Transverse colon (tissue), 4 donors: Measurements from ENCODE around the gene SPACA6. TPM values are rescaled to one million over a fixed set of nuclear protein-coding genes. Genes with fewer than 3 reads are reported as not detected.

ENCODE experiments used
- DNase-seq: peaks from one replicate; pipeline ENCODE4 v3.0.0-alpha.2; 2019
- H3K27ac ChIP-seq, 4 donors: fragments of 200-600 bp; sonication (generic); 2 replicates each; pipeline ENCODE4 v1.5.1; 2016 to 2018; ENCODE audit warnings: inconsistent platforms in 4 of 4
- H3K27me3 ChIP-seq: fragments of 200-600 bp; sonication (generic); 2 replicates; pipeline ENCODE4 v1.5.1; 2017; ENCODE audit warnings: inconsistent platforms
- H3K36me3 ChIP-seq, 4 donors: fragments of 200-600 bp; sonication (generic); 2 replicates each; pipeline ENCODE4 v1.5.1; 2017 to 2019; ENCODE audit warnings: inconsistent platforms in 4 of 4
- H3K4me1 ChIP-seq, 4 donors: fragments of 200-600 bp; sonication (generic); 2 replicates each; pipeline ENCODE4 v1.5.1; 2017 to 2020; ENCODE audit warnings: inconsistent platforms in 4 of 4
- H3K4me3 ChIP-seq, 4 donors: fragments of 200-600 bp; sonication (generic); 1 replicate in 1 of 4; 2 replicates in 3 of 4; pipeline versions ENCODE4 v1.5.1 to v1.6.1; 2017 to 2019; ENCODE audit warnings: inconsistent platforms in 4 of 4
- H3K9me3 ChIP-seq, 2 donors: fragments of 200-600 bp; sonication (generic); 2 replicates each; pipeline ENCODE4 v1.5.1; 2017 to 2019; ENCODE audit warnings: inconsistent platforms in 2 of 2
- CTCF ChIP-seq, 5 experiments: fragments of 200-600 bp in 3 of 5; fragments of 450-650 bp in 2 of 5; sonication (generic) in 3 of 5; IDR thresholded peaks; 1 replicate in 2 of 5; 2 replicates in 3 of 5; pipeline ENCODE4 v1.5.1; 2016 to 2017; ENCODE audit warnings: antibody characterized with exemption in 5 of 5, inconsistent platforms in 3 of 5, mild to moderate bottlenecking in 2 of 5, moderate library complexity in 1 of 5
- EP300 ChIP-seq: sonication (generic); formaldehyde crosslinking; IDR thresholded peaks from one replicate; pipeline ENCODE4 v1.6.1; 2017; ENCODE audit warnings: antibody characterized with exemption, low read depth
- POLR2A ChIP-seq: fragments of 450-650 bp; IDR thresholded peaks from one replicate; pipeline ENCODE4 v1.6.1; 2016; ENCODE audit warnings: antibody characterized with exemption, mild to moderate bottlenecking, moderate library complexity
- POLR2AphosphoS5 ChIP-seq, 3 donors: sonication (generic); formaldehyde crosslinking; IDR thresholded peaks; one replicate each; pipeline ENCODE4 v1.6.1; 2016; ENCODE audit warnings: antibody characterized with exemption in 3 of 3
- WGBS, 2 donors: methylation state at CpG; one replicate each; pipeline ENCODE4 v1.1.5; 2018; ENCODE audit warnings: low coverage in 1 of 2; 5-methylcytosine and 5-hydroxymethylcytosine counted together
- in situ Hi-C, 4 donors: fragments of 200-750 bp; cut with MboI; loops; one replicate each; pipeline versions ENCODE4 v1.15.0 to v1.15.1; 2017; ENCODE audit warnings: low sequenced_read_pairs in 3 of 4, low pct_ligation_motif_present in 1 of 4, low pct_unique_long_range_greater_than_20kb in 1 of 4
- intact Hi-C: fragments of 100-400 bp; cut with DNase I; formaldehyde crosslinking; loops from one replicate; pipeline ENCODE4 v1.15.1; 2023; ENCODE audit warnings: low total_unique reads
- total RNA-seq, 4 donors: library from RNA; depleted of rRNA; stranded (reverse); fragments of >200 nt; gene quantifications; one replicate each; pipeline ENCODE4 v1.1.0, GENCODE V29; 2016

SPACA6 gene
- total RNA-seq, 4 donors from 2014 or later: 2.3 to 25.1 (median 12.4) TPM

- H3K27ac ChIP-seq: no peak overlapping the region
- peaks cover 0 to 12% (median 7%) of the 10 kb centered on the region in 4 donors for H3K4me1 ChIP-seq
- no peak overlapping the region for H3K4me3 ChIP-seq
- no peaks in the 10 kb centered on the region for H3K9me3 ChIP-seq
- H3K27me3 ChIP-seq: no peaks in the 10 kb centered on the region
- WGBS, 2 donors: 84 to 85% methylated on average over 5 to 9 of the region's 9 CpGs
- H3K36me3 ChIP-seq: no peaks in the 10 kb centered on the region
- no peak for DNase-seq
- intact Hi-C loops (loop anchor here (10.0 kb wide), 2 partner anchors 322 to 568 kb away; partner anchors contain the start of genes NKG7 and ZNF766), in situ Hi-C loops (no loop called here)
- no peak for TF ChIP-seq POLR2AphosphoS5 (IDR thresholded peaks at IDR 0.05)
- TF ChIP-seq EP300: no peak
- no peak for TF ChIP-seq POLR2A
- TF ChIP-seq CTCF (IDR thresholded peaks at IDR 0.05): no peak
Measured at GRCh38 chr19:51697169-51697776, 4.1 kb downstream of the SPACA6 start.

GRCh38 chr19:51698296-51698695 lies 5.2 kb downstream of the SPACA6 start:
- Histone ChIP-seq H3K9me3 (no peaks in the 10 kb centered on the region), H3K27me3 (no peaks in the 10 kb centered on the region), H3K36me3 (no peaks in the 10 kb centered on the region), H3K4me1 (peaks cover 3 to 17% (median 12%) of the 10 kb centered on the region in 4 donors), H3K4me3 (no peak overlapping the region), H3K27ac (no peak overlapping the region)
- DNase-seq: no peak
- TF ChIP-seq POLR2A (no peak), EP300 (no peak), CTCF (IDR thresholded peaks at IDR 0.05) (no peak), POLR2AphosphoS5 (IDR thresholded peaks at IDR 0.05) (no peak)
- in situ Hi-C loops: no loop called here
- intact Hi-C loops: loop anchor here (10.0 kb wide), 2 partner anchors 323 to 567 kb away; partner anchors contain the start of genes NKG7 and ZNF766
- 96% methylated on average over 5 of the region's 5 CpGs; no CpG with 5 or more reads in 1 of the 2 donors for WGBS, 2 donors

- Histone ChIP-seq H3K9me3 (no peaks in the 10 kb centered on the region), H3K27me3 (no peaks in the 10 kb centered on the region), H3K27ac (no peak overlapping the region), H3K4me1 (peaks cover 7 to 24% (median 16%) of the 10 kb centered on the region in 4 donors), H3K36me3 (no peaks in the 10 kb centered on the region), H3K4me3 (no peak overlapping the region)
- no peak for TF ChIP-seq CTCF (IDR thresholded peaks at IDR 0.05)
- TF ChIP-seq POLR2A: no peak
- TF ChIP-seq EP300: no peak
- no peak for TF ChIP-seq POLR2AphosphoS5 (IDR thresholded peaks at IDR 0.05)
- no peak for DNase-seq
- 93 to 100% methylated on average over 2 to 5 of the region's 5 CpGs for WGBS, 2 donors
- in situ Hi-C loops: no loop called here
- intact Hi-C loops: loop anchor here (10.0 kb wide), 2 partner anchors 324 to 566 kb away; partner anchors contain the start of genes NKG7 and ZNF766
Measured at GRCh38 chr19:51699170-51699569, 6.0 kb downstream of the SPACA6 start.

GRCh38 chr19:51701468-51702100 lies 8.5 kb downstream of the SPACA6 start:
- Histone ChIP-seq H3K9me3 (no peaks in the 10 kb centered on the region), H3K36me3 (no peaks in the 10 kb centered on the region), H3K4me1 (peaks cover 13 to 36% (median 25%) of the 10 kb centered on the region in 4 donors), H3K27me3 (no peaks in the 10 kb centered on the region), H3K27ac (peak overlapping the region; percentile 89 to 95 (median 94)), H3K4me3 (no peak overlapping the region)
- WGBS, 2 donors: 65 to 71% methylated on average over 8 to 12 of the region's 12 CpGs
- TF ChIP-seq CTCF (IDR thresholded peaks at IDR 0.05): no peak
- DNase-seq: no peak
- intact Hi-C loops (loop anchor here (2.0 kb wide), 1 partner anchor 13 kb away; no protein-coding TSS in a partner anchor), in situ Hi-C loops (no loop called here)
